Hepatocyte (in vitro differentiated cells): ENCODE measurements around the gene LPP.

ENCODE experiments used
- CTCF ChIP-seq: fragments of 200-600 bp; sonication (generic); IDR thresholded peaks from 2 replicates; pipeline ENCODE4 v1.5.1; 2016; ENCODE audit warnings: antibody characterized with exemption, mild to moderate bottlenecking; ENCODE audit not compliant: poor library complexity
- EZH2 ChIP-seq: fragments of 200-600 bp; sonication (generic); IDR thresholded peaks from 2 replicates; pipeline ENCODE4 v1.6.1; 2016; ENCODE audit warnings: antibody characterized with exemption, mild to moderate bottlenecking, borderline replicate concordance
- EZH2phosphoT487 ChIP-seq: fragments of 200-600 bp; sonication (generic); IDR thresholded peaks from one replicate; pipeline ENCODE4 v1.6.1; 2018; ENCODE audit warnings: antibody characterized with exemption, mild to moderate bottlenecking, low read depth, moderate library complexity; ENCODE audit not compliant: unreplicated experiment, severe bottlenecking

- TF ChIP-seq CTCF = no peak
- TF ChIP-seq EZH2phosphoT487 = no peak
- TF ChIP-seq EZH2 = no peak
Observed at GRCh38 chr3:188122571-188123169, 31.3 kb upstream of the LPP start.
